Activated CD8-positive, alpha-beta T cell treated with anti-CD3 and anti-CD28 coated beads, Interleukin-2, amount 10 ng/mL, durations not matched to agents 7 days and 5 days (primary cell): ENCODE data around the gene SLC25A22. TPM values are rescaled to one million over a fixed set of nuclear protein-coding genes. Genes with fewer than 3 reads are reported as not detected.

Experiments
- ATAC-seq: fragments of 150-1000 bp; cut with Tn5 transposase; one replicate; pipeline ENCODE4 v1.10.0; 2021; ENCODE audit warnings: moderate library complexity
- CTCF ChIA-PET: fragments of 350-600 bp; sonication (Branson Sonifier 250); formaldehyde crosslinking; loops from one replicate; lab custom pipeline; 2021; ENCODE audit warnings: antibody characterized with exemption; lab: Charles Lee
- POLR2A ChIA-PET: fragments of 350-600 bp; sonication (Branson Sonifier 250); formaldehyde crosslinking; loops from one replicate; lab custom pipeline; 2021; ENCODE audit warnings: antibody characterized with exemption; lab: Charles Lee
- DNase-seq: peaks from one replicate; pipeline ENCODE4 v3.0.0-alpha.2; 2020
- H3K27ac Mint-ChIP-seq: one replicate; pipeline ENCODE4 v1.8.0; 2021; ENCODE audit warnings: mild to moderate bottlenecking, mixed read lengths
- H3K27me3 Mint-ChIP-seq: one replicate; pipeline ENCODE4 v1.8.0; 2021; ENCODE audit warnings: low read depth, mixed read lengths
- H3K36me3 Mint-ChIP-seq: one replicate; pipeline ENCODE4 v1.8.0; 2021; ENCODE audit warnings: low read depth, mixed read lengths
- H3K4me1 Mint-ChIP-seq: one replicate; pipeline ENCODE4 v1.8.0; 2021; ENCODE audit warnings: low read depth, mixed read lengths
- H3K4me3 Mint-ChIP-seq: one replicate; pipeline ENCODE4 v1.8.0; 2021; ENCODE audit warnings: mild to moderate bottlenecking, mixed read lengths
- H3K9me3 Mint-ChIP-seq: one replicate; pipeline ENCODE4 v1.8.0; 2022; ENCODE audit warnings: mixed read lengths; ENCODE audit not compliant: insufficient read depth
- total RNA-seq, 2 experiments: library from RNA; stranded (reverse); gene quantifications; one replicate each; pipeline ENCODE4 v1.2.3, GENCODE V29; 2021

The SLC25A22 gene
- total RNA-seq, 2 experiments from 2014 or later: 51.2 to 56.4 TPM

DNA sequence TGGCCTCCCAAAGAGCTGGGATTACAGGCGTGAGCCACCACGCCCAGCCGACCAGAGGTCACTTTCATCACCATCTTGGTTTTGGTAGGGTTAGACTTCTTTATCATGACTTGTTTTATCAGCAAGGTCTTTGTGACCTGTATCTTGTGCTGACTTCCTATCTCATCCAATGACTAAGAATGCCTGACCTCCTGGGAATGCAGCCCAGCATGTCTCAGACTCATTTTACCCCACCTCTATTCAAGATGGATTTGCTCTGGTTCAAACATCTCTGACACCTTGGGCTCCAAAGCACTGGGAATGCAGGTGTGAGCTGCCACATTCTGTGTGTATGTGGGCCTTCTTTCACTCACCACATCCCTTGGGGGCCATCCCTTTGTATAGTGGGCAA, 55.9 kb downstream of the SLC25A22 start:
- no peak overlapping the region for H3K27ac Mint-ChIP-seq
- no peak for ATAC-seq
- H3K4me1 Mint-ChIP-seq: peaks cover 14% of the 10 kb centered on the region
- CTCF ChIA-PET: interaction anchor here (0.7 kb wide), 1 partner anchor 12 kb away, joined by 3 read pairs; no protein-coding TSS in a partner anchor
- POLR2A ChIA-PET: no interaction called here
- H3K4me3 Mint-ChIP-seq: no peak overlapping the region
- H3K27me3 Mint-ChIP-seq: peaks cover 5% of the 10 kb centered on the region
- no peak for DNase-seq
- H3K9me3 Mint-ChIP-seq: no peaks in the 10 kb centered on the region
- H3K36me3 Mint-ChIP-seq: peaks cover 1% of the 10 kb centered on the region

Other genes with a start within 250 kb of the SLC25A22 start
- gene LMNTD2, start 237.5 kb downstream of the SLC25A22 start, total RNA-seq: under 1 TPM; 0.34 to 0.81 TPM
- 10 to 100 TPM; 32.2 to 36.1 TPM for gene RASSF7, start 237.3 kb downstream of the SLC25A22 start, total RNA-seq
- gene PHRF1, start 221.8 kb downstream of the SLC25A22 start, total RNA-seq: 10 to 100 TPM; 53.7 to 58.1 TPM
- gene IRF7, start 182.3 kb downstream of the SLC25A22 start, total RNA-seq: 100 to 1,000 TPM; 120 to 136 TPM
- gene CDHR5, start 173.3 kb downstream of the SLC25A22 start, total RNA-seq: not detected
- gene SCT, start 171.1 kb downstream of the SLC25A22 start, total RNA-seq: not detected
- gene DRD4, start 161.0 kb downstream of the SLC25A22 start, total RNA-seq: under 1 TPM; 0.42 to 0.76 TPM
- 10 to 100 TPM; 34.1 to 36.7 TPM for gene DEAF1, start 103.1 kb downstream of the SLC25A22 start, total RNA-seq
- 10 to 100 TPM; 27.1 to 29.8 TPM for gene TMEM80, start 102.5 kb downstream of the SLC25A22 start, total RNA-seq
- gene EPS8L2, start 92.0 kb downstream of the SLC25A22 start, total RNA-seq: 10 to 100 TPM; 13.9 to 15.0 TPM
- gene TALDO1, start 50.8 kb downstream of the SLC25A22 start, total RNA-seq: 100 to 1,000 TPM; 278 to 289 TPM
- gene GATD1, start 20.8 kb downstream of the SLC25A22 start, total RNA-seq: 10 to 100 TPM; 52.1 to 63.2 TPM
- gene CEND1, start 8.2 kb downstream of the SLC25A22 start, total RNA-seq: 1 to 10 TPM in 1 of 2 experiments, under 1 TPM in 1; 0.61 to 1.9 TPM
- 10 to 100 TPM; 59.3 to 60.5 TPM for gene PIDD1, start 7.0 kb upstream of the SLC25A22 start, total RNA-seq
- 1,000 to 10,000 TPM; 2,268 to 2,338 TPM for gene RPLP2, start 11.7 kb upstream of the SLC25A22 start, total RNA-seq
- gene PNPLA2, start 20.6 kb upstream of the SLC25A22 start, total RNA-seq: 10 to 100 TPM; 67.3 to 76.6 TPM
- 10 to 100 TPM; 17.2 to 18.7 TPM for gene CRACR2B, start 29.6 kb upstream of the SLC25A22 start, total RNA-seq
- 10 to 100 TPM; 27.0 to 29.7 TPM for gene CD151, start 34.7 kb upstream of the SLC25A22 start, total RNA-seq
- gene POLR2L, start 44.2 kb upstream of the SLC25A22 start, total RNA-seq: 100 to 1,000 TPM; 127 to 140 TPM
- 10 to 100 TPM; 20.0 to 21.7 TPM for gene TSPAN4, start 44.6 kb upstream of the SLC25A22 start, total RNA-seq
- gene CHID1, start 112.5 kb upstream of the SLC25A22 start, total RNA-seq: 10 to 100 TPM; 46.1 to 48.4 TPM
- gene AP2A2, start 127.6 kb upstream of the SLC25A22 start, total RNA-seq: 10 to 100 TPM; 40.1 to 54.0 TPM
- gene MUC6, start 238.4 kb upstream of the SLC25A22 start, total RNA-seq: not detected